ENCODE results near the gene SRSF9.
"Not testable (repeated sequence)": the region's sequence is repeated elsewhere in the genome, so short reads cannot be mapped to it uniquely, and the experiment has no call there.

The SRSF9 gene

GRCh38 chr12:120446844-120447178 is 22.7 kb downstream of the SRSF9 start:
- not testable (repeated sequence) for DNase-seq

GRCh38 chr12:120445911-120446843 is 23.4 kb downstream of the SRSF9 start, which contains the start of the genes GATC and TRIAP1:
GATC (plus strand) TSS chr12:120446444; CDS start chr12:120446481, 37 bp downstream.
TRIAP1 (minus strand) TSS chr12:120446384; CDS start chr12:120446372, 12 bp downstream.
- peak; percentile 65 to 86 (median 79) for DNase-seq

- DNase-seq: no peak
These were observed 24.9 kb downstream of the SRSF9 start for GRCh38 chr12:120444676-120445075.

- peak; percentile 60 to 77 (median 73) for DNase-seq
These were observed 29.8 kb downstream of the SRSF9 start for GRCh38 chr12:120439646-120440247.

GRCh38 chr12:120438495-120439198 is 30.9 kb downstream of the SRSF9 start:
- no peak for DNase-seq

- DNase-seq: peak; percentile 95 to 99 (median 98)
These were observed 31.6 kb downstream of the SRSF9 start, which contains the start of gene COX6A1 for GRCh38 chr12:120437735-120438494. COX6A1 (plus strand) TSS chr12:120438113; CDS start chr12:120438127, 14 bp downstream.

- no peak for DNase-seq
These were observed 36.6 kb downstream of the SRSF9 start for GRCh38 chr12:120432772-120433525.

GRCh38 chr12:120429368-120429767 is 40.2 kb downstream of the SRSF9 start:
- no peak for DNase-seq

- no peak for DNase-seq
These were observed 40.8 kb downstream of the SRSF9 start for GRCh38 chr12:120428597-120429229.

GRCh38 chr12:120425797-120426196 is 43.8 kb downstream of the SRSF9 start:
- DNase-seq: no peak

- DNase-seq: no peak
These were observed 46.6 kb downstream of the SRSF9 start for GRCh38 chr12:120422892-120423456.

GRCh38 chr12:120421701-120422100 is 47.8 kb downstream of the SRSF9 start:
- no peak for DNase-seq

GRCh38 chr12:120417917-120418580 is 51.5 kb downstream of the SRSF9 start:
- DNase-seq: no peak

GRCh38 chr12:120416490-120417216 is 52.9 kb downstream of the SRSF9 start:
- DNase-seq: no peak

- DNase-seq: no peak
These were observed 55.5 kb downstream of the SRSF9 start for GRCh38 chr12:120413901-120414695.

GRCh38 chr12:120412421-120412820 is 57.1 kb downstream of the SRSF9 start:
- DNase-seq: no peak

Data from T-helper 1 cell (primary cell).